A673 (cell line): ENCODE data around the gene MAGI1. TPM values are rescaled to one million over a fixed set of nuclear protein-coding genes. Genes with fewer than 3 reads are reported as not detected.

Source experiments
- BruUV-seq: library from RNA; stranded (reverse); fragments of 400-500 nt; replicated peaks from 2 replicates; lab custom pipeline; 2021; lab: Mats Ljungman, UMichigan
- CTCF ChIA-PET: fragments of 300-600 bp; sonication (Branson Sonifier 250); formaldehyde crosslinking; loops from one replicate; lab custom pipeline; 2022; ENCODE audit warnings: antibody characterized with exemption; lab: Charles Lee
- POLR2A ChIA-PET: fragments of 300-600 bp; sonication (Branson Sonifier 250); formaldehyde crosslinking; loops from one replicate; lab custom pipeline; 2022; ENCODE audit warnings: antibody characterized with exemption; ENCODE audit not compliant: low non-redundant PET; lab: Charles Lee
- DNase-seq: peaks from one replicate; pipeline ENCODE4 v3.0.0-alpha.2; 2015; ENCODE audit warnings: low spot score
- H3K27ac ChIP-seq: fragments of 200-600 bp; sonication (generic); 2 replicates; pipeline ENCODE4 v1.5.1; 2016; ENCODE audit warnings: mixed run types, low read depth, mild to moderate bottlenecking, mixed read lengths, antibody characterized with exemption, low read length; ENCODE audit not compliant: poor library complexity, severe bottlenecking
- H3K27me3 ChIP-seq: fragments of 200-600 bp; sonication (generic); replicated peaks from 2 replicates; pipeline ENCODE4 v1.6.1; 2017; ENCODE audit warnings: mixed run types, low read depth, mild to moderate bottlenecking, mixed read lengths, antibody characterized with exemption, low read length; ENCODE audit not compliant: insufficient read depth, poor library complexity
- H3K36me3 ChIP-seq: fragments of 200-600 bp; sonication (generic); 2 replicates; pipeline ENCODE4 v1.6.1; 2016; ENCODE audit warnings: mixed run types, mild to moderate bottlenecking, mixed read lengths, antibody characterized with exemption, low read length; ENCODE audit not compliant: insufficient read depth, poor library complexity, severe bottlenecking
- H3K4me1 ChIP-seq: fragments of 200-600 bp; sonication (generic); 2 replicates; pipeline ENCODE4 v1.6.1; 2017; ENCODE audit warnings: mixed run types, mild to moderate bottlenecking, mixed read lengths, antibody characterized with exemption, low read length; ENCODE audit not compliant: insufficient read depth, poor library complexity, severe bottlenecking
- H3K4me3 ChIP-seq: fragments of 200-600 bp; sonication (generic); 2 replicates; pipeline ENCODE4 v1.5.1; 2016; ENCODE audit warnings: low read depth, mixed run types, mild to moderate bottlenecking, mixed read lengths, low read length; ENCODE audit not compliant: poor library complexity, severe bottlenecking
- H3K9me3 ChIP-seq: fragments of 200-600 bp; sonication (generic); 2 replicates; pipeline ENCODE4 v1.6.1; 2016; ENCODE audit warnings: mixed run types, low read depth, mild to moderate bottlenecking, mixed read lengths, antibody characterized with exemption, low read length; ENCODE audit not compliant: poor library complexity, severe bottlenecking
- EZH2 ChIP-seq: fragments of 200-600 bp; sonication (generic); IDR thresholded peaks from 2 replicates; pipeline ENCODE4 v1.6.1; 2017; ENCODE audit warnings: borderline replicate concordance, low read depth, mild to moderate bottlenecking, mixed read lengths, antibody characterized with exemption, low read length; ENCODE audit not compliant: poor library complexity, severe bottlenecking
- intact Hi-C: fragments of 100-400 bp; cut with micrococcal nuclease; formaldehyde crosslinking; loops from one replicate; pipeline ENCODE4 v1.10.0; 2022; ENCODE audit not compliant: unreplicated experiment
- total RNA-seq: library from RNA; stranded (reverse); gene quantifications from 2 replicates; pipeline ENCODE4 v1.2.3, GENCODE V29; 2021
- TF ChIP-seq, protein P1 (sequence below): fragments of 300-800, 200-600 bp; sonication (generic); conservative IDR thresholded peaks from 2 replicates; pipeline ENCODE4 v1.5.1; 2017; ENCODE audit warnings: low read depth, mild to moderate bottlenecking, antibody characterized with exemption, low read length, moderate library complexity, mixed read lengths

The MAGI1 gene
- total RNA-seq, 1 experiment from 2014 or later = 30.5 TPM

DNA sequence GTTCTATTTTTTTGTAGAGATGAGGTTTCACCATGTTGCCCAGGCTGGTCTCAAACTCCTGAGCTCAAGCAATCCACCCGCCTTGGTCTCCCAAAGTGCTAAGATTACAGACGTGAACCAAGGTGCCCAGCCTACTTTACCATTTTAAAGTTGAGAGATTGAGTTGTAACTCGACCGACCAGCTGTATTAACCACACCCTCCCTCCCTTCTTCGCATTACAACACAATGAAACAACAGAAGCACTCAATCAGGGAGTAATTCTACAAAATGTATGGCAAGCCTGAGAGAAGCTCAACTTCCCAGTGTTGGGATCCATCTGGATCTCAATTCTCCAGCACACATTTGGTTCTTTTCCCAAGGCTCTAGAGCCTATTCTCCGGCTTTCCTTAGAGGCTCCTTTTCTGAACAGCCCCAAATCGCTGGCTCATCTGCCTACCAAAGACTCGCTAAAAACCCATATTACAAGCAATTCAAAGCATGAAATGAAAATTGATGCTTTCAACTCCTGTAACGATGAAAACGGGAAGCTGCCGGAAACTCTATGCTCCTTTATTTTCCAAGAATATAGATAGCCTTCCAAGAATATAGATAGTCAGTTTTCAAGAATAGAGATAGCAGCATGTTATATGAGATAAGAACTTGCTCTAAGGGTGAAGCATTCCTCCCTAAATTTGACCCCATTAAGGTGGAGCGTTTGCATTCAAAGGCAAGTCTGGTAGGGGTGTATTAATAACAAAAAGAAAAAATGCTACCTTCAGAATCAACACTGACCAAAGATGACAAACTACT lies 450.9 kb downstream of the MAGI1 start:
- no peaks in the 10 kb centered on the region for H3K4me1 ChIP-seq
- ChIA-PET CTCF (no interaction called here), POLR2A (no interaction called here)

DNA sequence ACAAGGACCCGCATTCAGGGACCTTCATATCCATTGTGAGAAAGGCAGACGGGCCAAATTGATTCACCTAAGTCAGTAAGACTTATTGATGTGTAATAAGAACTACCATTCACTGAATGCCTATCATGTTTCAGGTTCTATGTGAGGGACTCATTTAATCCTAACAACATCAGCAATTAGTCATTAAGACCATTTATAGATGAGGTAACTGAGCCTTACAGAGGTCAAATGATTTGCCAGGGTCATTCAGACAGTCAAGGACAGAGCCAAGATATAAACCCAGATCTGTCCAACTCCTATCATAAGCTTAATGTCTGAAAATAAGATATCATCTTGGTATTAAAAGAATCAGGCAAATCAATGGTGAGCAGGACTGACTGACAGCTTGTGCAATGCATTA lies 453.8 kb downstream of the MAGI1 start:
- TF ChIP-seq, protein P1, sequence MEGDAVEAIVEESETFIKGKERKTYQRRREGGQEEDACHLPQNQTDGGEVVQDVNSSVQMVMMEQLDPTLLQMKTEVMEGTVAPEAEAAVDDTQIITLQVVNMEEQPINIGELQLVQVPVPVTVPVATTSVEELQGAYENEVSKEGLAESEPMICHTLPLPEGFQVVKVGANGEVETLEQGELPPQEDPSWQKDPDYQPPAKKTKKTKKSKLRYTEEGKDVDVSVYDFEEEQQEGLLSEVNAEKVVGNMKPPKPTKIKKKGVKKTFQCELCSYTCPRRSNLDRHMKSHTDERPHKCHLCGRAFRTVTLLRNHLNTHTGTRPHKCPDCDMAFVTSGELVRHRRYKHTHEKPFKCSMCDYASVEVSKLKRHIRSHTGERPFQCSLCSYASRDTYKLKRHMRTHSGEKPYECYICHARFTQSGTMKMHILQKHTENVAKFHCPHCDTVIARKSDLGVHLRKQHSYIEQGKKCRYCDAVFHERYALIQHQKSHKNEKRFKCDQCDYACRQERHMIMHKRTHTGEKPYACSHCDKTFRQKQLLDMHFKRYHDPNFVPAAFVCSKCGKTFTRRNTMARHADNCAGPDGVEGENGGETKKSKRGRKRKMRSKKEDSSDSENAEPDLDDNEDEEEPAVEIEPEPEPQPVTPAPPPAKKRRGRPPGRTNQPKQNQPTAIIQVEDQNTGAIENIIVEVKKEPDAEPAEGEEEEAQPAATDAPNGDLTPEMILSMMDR = no peak
- no peak for TF ChIP-seq EZH2
- Histone ChIP-seq H3K4me1 (no peaks in the 10 kb centered on the region), H3K4me3 (no peak overlapping the region), H3K9me3 (no peaks in the 10 kb centered on the region), H3K27ac (no peak overlapping the region), H3K27me3 (no peaks in the 10 kb centered on the region), H3K36me3 (no peaks in the 10 kb centered on the region)
- no TSS peak for BruUV-seq
- intact Hi-C loops = no loop called here
- ChIA-PET CTCF (no interaction called here), POLR2A (no interaction called here)
- no peak for DNase-seq

More for the DNA sequence above, 450.9 kb downstream of the MAGI1 start:
- no peak for DNase-seq
- intact Hi-C loops = no loop called here
- TF ChIP-seq, protein P1 = no peak
- BruUV-seq = no TSS peak
- Histone ChIP-seq H3K4me3 (no peak overlapping the region), H3K36me3 (no peaks in the 10 kb centered on the region), H3K27me3 (no peaks in the 10 kb centered on the region), H3K27ac (no peak overlapping the region), H3K9me3 (no peaks in the 10 kb centered on the region)

DNA sequence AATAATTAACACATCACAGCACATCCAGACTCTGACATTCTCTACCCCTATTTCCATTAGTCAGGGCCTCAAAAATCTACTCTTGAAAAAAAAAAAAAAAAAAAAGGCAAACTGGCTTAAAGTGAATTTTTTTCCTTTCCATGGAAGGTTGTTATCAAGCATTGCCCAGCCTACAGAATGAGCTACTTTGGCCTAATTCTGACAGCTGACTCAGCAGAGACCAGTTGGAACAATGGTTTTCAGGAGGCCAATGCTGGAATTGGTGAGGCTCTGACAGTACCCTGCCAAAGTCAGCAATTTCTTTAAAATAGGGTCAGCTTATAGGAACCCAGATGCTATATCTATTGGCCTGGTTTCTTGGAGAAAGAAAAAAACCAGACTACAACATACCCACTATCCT lies 454.7 kb downstream of the MAGI1 start:
- intact Hi-C loops = no loop called here
- H3K4me3 ChIP-seq = no peak overlapping the region
- no peak overlapping the region for H3K27ac ChIP-seq
- no peaks in the 10 kb centered on the region for H3K9me3 ChIP-seq
- CTCF ChIA-PET = no interaction called here
- H3K4me1 ChIP-seq = no peaks in the 10 kb centered on the region
- no TSS peak for BruUV-seq
- no peaks in the 10 kb centered on the region for H3K27me3 ChIP-seq
- no peak for DNase-seq
- POLR2A ChIA-PET = no interaction called here
- no peaks in the 10 kb centered on the region for H3K36me3 ChIP-seq
- TF ChIP-seq, protein P1 = no peak
- TF ChIP-seq EZH2 = no peak
